ENCODE measurements around the gene ABTB2.
"Not testable (repeated sequence)": the region's sequence is repeated elsewhere in the genome, so short reads cannot be mapped to it uniquely, and the experiment has no call there.

Gene ABTB2

GRCh38 chr11:34357701-34358257 lies at the start of gene ABTB2:
Gene ABTB2, minus strand, starts transcription at chr11:34358010.
- peak; percentile 92 to 95 for ATAC-seq

GRCh38 chr11:34407121-34407813 lies 49.5 kb upstream of the ABTB2 start:
- ATAC-seq: no peak

GRCh38 chr11:34406413-34406812 lies 48.6 kb upstream of the ABTB2 start:
- ATAC-seq: no peak

GRCh38 chr11:34405079-34405858 lies 47.5 kb upstream of the ABTB2 start:
- ATAC-seq: peak; percentile 88 to 94

GRCh38 chr11:34404280-34404679 lies 46.5 kb upstream of the ABTB2 start:
- ATAC-seq: peak; percentile 39

GRCh38 chr11:34403431-34403830 lies 45.6 kb upstream of the ABTB2 start:
- no peak for ATAC-seq

GRCh38 chr11:34397811-34398210 lies 40.0 kb upstream of the ABTB2 start:
- ATAC-seq: no peak

- ATAC-seq: no peak
Observed at GRCh38 chr11:34397120-34397519, 39.3 kb upstream of the ABTB2 start.

- no peak for ATAC-seq
Observed at GRCh38 chr11:34395916-34396550, 38.2 kb upstream of the ABTB2 start.

GRCh38 chr11:34394771-34395300 lies 37.0 kb upstream of the ABTB2 start:
- no peak for ATAC-seq

GRCh38 chr11:34387653-34388052 lies 29.8 kb upstream of the ABTB2 start:
- ATAC-seq: no peak

GRCh38 chr11:34386356-34386755 lies 28.5 kb upstream of the ABTB2 start:
- not testable (repeated sequence) for ATAC-seq

GRCh38 chr11:34382532-34383276 lies 24.9 kb upstream of the ABTB2 start:
- no peak for ATAC-seq

GRCh38 chr11:34381775-34382174 lies 24.0 kb upstream of the ABTB2 start:
- no peak for ATAC-seq

GRCh38 chr11:34380696-34381095 lies 22.9 kb upstream of the ABTB2 start:
- peak; percentile 70 to 73 for ATAC-seq

GRCh38 chr11:34379539-34379938 lies 21.7 kb upstream of the ABTB2 start:
- no peak for ATAC-seq

GRCh38 chr11:34379079-34379478 lies 21.3 kb upstream of the ABTB2 start:
- no peak for ATAC-seq

- no peak for ATAC-seq
Observed at GRCh38 chr11:34373727-34374126, 15.9 kb upstream of the ABTB2 start.

- ATAC-seq: no peak
Observed at GRCh38 chr11:34366522-34366921, 8.7 kb upstream of the ABTB2 start.

GRCh38 chr11:34364102-34364501 lies 6.3 kb upstream of the ABTB2 start:
- ATAC-seq: no peak

- ATAC-seq: no peak
Observed at GRCh38 chr11:34363363-34364084, 5.7 kb upstream of the ABTB2 start.

- ATAC-seq: no peak
Observed at GRCh38 chr11:34360046-34360445, 2.2 kb upstream of the ABTB2 start.

Measured in activated CD4-positive, CD25-positive, alpha-beta regulatory T cell treated with anti-CD3 and anti-CD28 coated beads, Interleukin-2, amount 50 U/mL, for 24 hours (primary cell).